ENCODE measurements around the gene UTF1. TPM values are rescaled to one million over a fixed set of nuclear protein-coding genes. Genes with fewer than 3 reads are reported as not detected.

Gene UTF1
- total and polyA plus RNA-seq, 2 of the 8 experiments (the other 6 are each of a cell fraction or from before 2014, with no cell fraction given) = 0.47 to 21.8 TPM

DNA sequence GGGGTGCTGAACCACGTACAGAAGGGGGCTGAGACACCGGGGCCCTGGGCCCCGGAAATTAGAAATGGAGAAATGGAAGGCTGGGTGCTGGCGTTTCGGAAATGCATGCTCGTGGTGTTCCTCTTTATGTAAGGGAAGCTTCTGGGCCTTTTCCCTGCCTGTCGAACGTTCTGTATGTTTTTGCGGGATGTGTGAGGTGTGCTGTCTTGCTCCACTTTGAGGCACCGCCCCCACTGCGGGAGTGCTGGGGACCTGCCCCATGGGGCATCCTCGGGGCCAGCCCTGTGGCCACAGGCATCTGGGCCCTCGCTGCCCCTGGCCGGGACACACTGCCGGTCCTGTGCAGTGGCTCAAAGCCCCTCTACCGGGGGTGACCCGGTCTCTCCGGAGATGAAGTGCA lies 5.9 kb downstream of the UTF1 start:
- no peak overlapping the region for H3K56ac ChIP-seq (replicated peaks; ENCODE audit: insufficient read length, low read depth, low read length)
- no peaks in the 10 kb centered on the region for H4K20me1 ChIP-seq (replicated peaks in 1 of 2; ENCODE audit: control insufficient read depth in 1 of 2, insufficient read depth in 2 of 2, low read length in 2 of 2)
- H4K8ac ChIP-seq (ENCODE audit: extremely low read depth, insufficient read depth, low read length) = no peak overlapping the region
- CTCF ChIA-PET (ENCODE audit: partially characterized antibody) = no interaction called here
- peak overlapping the region; percentile 40 to 62 (median 50); a peak in 6 of 8 replicates for H3K4me3 ChIP-seq (ENCODE audit: extremely low read depth in 1 of 4, insufficient read depth in 2 of 4, low read depth in 3 of 4, low read length in 4 of 4)
- WGBS, 2 experiments (ENCODE audit: extremely low coverage in 1 of 2, insufficient coverage in 1 of 2, insufficient read length in 1 of 2, insufficient replicate concordance in 2 of 2, low coverage in 1 of 2, low lambda C conversion rate in 2 of 2, missing lambda C conversion rate in 1 of 2) = 7% methylated on average over 14 of the region's 18 CpGs; no CpG with 5 or more reads in 1 of the 2 experiments
- no peak for DNase-seq (ENCODE audit: low read depth in 1 of 2, low spot score in 2 of 2)
- H2BK5ac ChIP-seq (ENCODE audit: low read depth, low read length) = no peak overlapping the region; the same call in 1 of the 2 replicates
- peaks cover 2% of the 10 kb centered on the region; the same call in 1 of the 2 replicates for H3K79me1 ChIP-seq (ENCODE audit: low read depth, low read length)
- peaks cover 30 to 56% (median 52%) of the 10 kb centered on the region in 4 experiments for H3K27me3 ChIP-seq (replicated peaks in 1 of 4; ENCODE audit: control insufficient read depth in 3 of 4, extremely low read depth in 1 of 4, insufficient read depth in 3 of 4, low read length in 3 of 4)
- no peak overlapping the region for H4K5ac ChIP-seq (ENCODE audit: insufficient read length, low read depth, low read length)
- peak overlapping the region; percentile 91 to 92 for H3K4me2 ChIP-seq (ENCODE audit: insufficient read depth in 1 of 2, low read depth in 2 of 2, low read length in 2 of 2)
- no peak overlapping the region for H3K9ac ChIP-seq (replicated peaks in 1 of 4; ENCODE audit: extremely low read depth in 1 of 4, low read depth in 3 of 4, low read length in 3 of 4)
- H3K4me1 ChIP-seq (replicated peaks in 1 of 4; ENCODE audit: control insufficient read depth in 3 of 4, insufficient read depth in 4 of 4, low read length in 3 of 4) = peaks cover 3 to 41% (median 21%) of the 10 kb centered on the region in 4 experiments
- no peak for TF ChIP-seq MAX (IDR thresholded peaks at IDR 0.05)
- TF ChIP-seq SUZ12 (IDR thresholded peaks at IDR 0.05; ENCODE audit: low read length) = peak; percentile 21; the same call in 1 of the 2 replicates
- no peak for TF ChIP-seq RBBP5 (IDR thresholded peaks at IDR 0.05; ENCODE audit: borderline replicate concordance, low read depth, low read length)
- TF ChIP-seq E2F6 (IDR thresholded peaks at IDR 0.05) = no peak
- no peak for TF ChIP-seq CBX5 (IDR thresholded peaks at IDR 0.05; ENCODE audit: low read depth, low read length)
- no peak for TF ChIP-seq CHD2 (IDR thresholded peaks at IDR 0.05; ENCODE audit: low read length)
- no peak overlapping the region for H3K18ac ChIP-seq (ENCODE audit: extremely low read depth, low read length)
- H3K23me2 ChIP-seq (ENCODE audit: low read depth, low read length) = peaks cover 14% of the 10 kb centered on the region; the same call in 1 of the 2 replicates
- peaks cover 0 to 8% of the 10 kb centered on the region in 2 experiments; a peak in 1 of 4 replicates for H3K9me3 ChIP-seq (ENCODE audit: insufficient read depth in 2 of 2, low read depth in 1 of 2, low read length in 1 of 2)
- H3K4ac ChIP-seq (replicated peaks; ENCODE audit: insufficient read length, low read depth, low read length) = peak overlapping the region; percentile 78
- peaks cover 0 to 12% (median 4%) of the 10 kb centered on the region in 4 experiments; a peak in 3 of 8 replicates for H3K36me3 ChIP-seq (ENCODE audit: control insufficient read depth in 2 of 4, insufficient read depth in 4 of 4, low read length in 3 of 4)
- FAIRE-seq = no peak
- H3K79me2 ChIP-seq (ENCODE audit: control insufficient read depth in 1 of 2, insufficient read depth in 2 of 2, low read length in 2 of 2) = no peaks in the 10 kb centered on the region
- H2AFZ ChIP-seq (ENCODE audit: low read length) = no peak overlapping the region
- no peak overlapping the region for H2BK20ac ChIP-seq (ENCODE audit: low read length)
- no peak overlapping the region for H4K91ac ChIP-seq (replicated peaks; ENCODE audit: insufficient read length, low read length)
- peak overlapping the region; percentile 92 for H2BK15ac ChIP-seq (ENCODE audit: low read length)
- H3K14ac ChIP-seq (ENCODE audit: insufficient read length) = no peak overlapping the region
- H3K23ac ChIP-seq (ENCODE audit: insufficient read length) = no peak overlapping the region
- peak overlapping the region; percentile 72 for H2BK120ac ChIP-seq (replicated peaks; ENCODE audit: low read depth, low read length)
- 0 out of 2 replicates have a peak overlapping the region, but pooled peaks have one; percentile 50 for H2BK12ac ChIP-seq (ENCODE audit: low read depth, low read length)
- no peak overlapping the region for H3K27ac ChIP-seq (ENCODE audit: low read depth, low read length)
- no peak overlapping the region for H2AK5ac ChIP-seq (ENCODE audit: low read depth, low read length)
- POLR2A ChIA-PET (ENCODE audit: partially characterized antibody) = interaction anchor here (1.0 kb wide), 1 partner anchor 9 kb away, joined by 3 read pairs; no protein-coding TSS in a partner anchor
